ENCODE results near the gene PEX11A.

The PEX11A gene

DNA sequence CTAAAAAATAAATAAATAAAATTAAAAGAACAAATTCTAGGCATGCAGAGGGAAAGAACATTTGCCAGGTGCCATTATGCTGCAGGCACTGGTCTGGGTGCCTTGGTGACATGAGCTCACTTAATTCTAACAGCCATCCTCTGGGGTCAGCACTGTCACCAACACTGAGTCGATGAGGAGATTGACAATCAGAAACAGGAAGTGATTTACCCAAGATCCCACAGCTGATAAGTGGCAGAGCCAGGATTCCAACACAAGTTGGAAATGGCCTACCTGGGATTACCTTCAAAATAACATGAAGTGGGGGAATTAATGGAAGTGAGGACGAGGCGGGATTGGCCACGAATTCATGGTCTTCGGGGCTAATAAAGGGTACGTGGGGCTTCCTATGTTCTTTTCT lies 14.9 kb downstream of the PEX11A start:
- no peak for DNase-seq

DNA sequence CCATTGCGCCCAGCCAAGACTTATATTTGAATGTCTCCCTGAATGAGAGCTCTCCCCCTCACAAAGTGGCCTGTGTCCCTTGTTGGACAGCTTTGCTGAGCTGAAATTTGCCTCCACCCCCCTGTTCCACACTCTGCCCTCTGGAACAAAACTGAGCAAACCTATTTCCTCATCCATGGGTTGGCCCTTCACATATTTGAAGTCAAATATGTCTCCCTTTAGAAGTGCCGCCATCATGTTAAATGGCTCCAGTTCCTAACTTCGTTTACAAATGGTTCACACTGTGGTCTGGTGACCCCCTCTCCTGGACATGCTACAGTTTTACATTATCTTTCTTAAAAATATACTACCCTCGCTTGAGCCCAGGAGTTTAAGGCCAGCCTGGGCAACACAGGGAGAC lies 16.0 kb downstream of the PEX11A start:
- no peak for DNase-seq

DNA sequence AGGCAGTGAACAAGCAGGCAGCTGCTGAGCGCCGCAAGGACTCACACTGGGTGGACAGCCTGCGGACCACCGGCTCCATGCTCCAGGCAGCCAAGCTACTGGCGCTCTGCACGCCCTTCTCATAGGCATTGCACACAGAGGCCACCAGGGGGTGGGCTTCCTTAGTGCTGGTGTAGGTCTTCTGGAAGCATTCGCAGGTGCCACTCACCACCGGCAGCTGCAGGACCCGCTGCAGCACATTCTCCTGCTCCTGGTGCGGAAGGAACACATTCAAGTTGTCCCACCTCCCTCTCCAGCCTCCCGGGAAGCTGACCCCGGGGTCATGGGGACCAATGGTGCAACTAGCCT lies 17.4 kb downstream of the PEX11A start:
- DNase-seq = no peak

DNA sequence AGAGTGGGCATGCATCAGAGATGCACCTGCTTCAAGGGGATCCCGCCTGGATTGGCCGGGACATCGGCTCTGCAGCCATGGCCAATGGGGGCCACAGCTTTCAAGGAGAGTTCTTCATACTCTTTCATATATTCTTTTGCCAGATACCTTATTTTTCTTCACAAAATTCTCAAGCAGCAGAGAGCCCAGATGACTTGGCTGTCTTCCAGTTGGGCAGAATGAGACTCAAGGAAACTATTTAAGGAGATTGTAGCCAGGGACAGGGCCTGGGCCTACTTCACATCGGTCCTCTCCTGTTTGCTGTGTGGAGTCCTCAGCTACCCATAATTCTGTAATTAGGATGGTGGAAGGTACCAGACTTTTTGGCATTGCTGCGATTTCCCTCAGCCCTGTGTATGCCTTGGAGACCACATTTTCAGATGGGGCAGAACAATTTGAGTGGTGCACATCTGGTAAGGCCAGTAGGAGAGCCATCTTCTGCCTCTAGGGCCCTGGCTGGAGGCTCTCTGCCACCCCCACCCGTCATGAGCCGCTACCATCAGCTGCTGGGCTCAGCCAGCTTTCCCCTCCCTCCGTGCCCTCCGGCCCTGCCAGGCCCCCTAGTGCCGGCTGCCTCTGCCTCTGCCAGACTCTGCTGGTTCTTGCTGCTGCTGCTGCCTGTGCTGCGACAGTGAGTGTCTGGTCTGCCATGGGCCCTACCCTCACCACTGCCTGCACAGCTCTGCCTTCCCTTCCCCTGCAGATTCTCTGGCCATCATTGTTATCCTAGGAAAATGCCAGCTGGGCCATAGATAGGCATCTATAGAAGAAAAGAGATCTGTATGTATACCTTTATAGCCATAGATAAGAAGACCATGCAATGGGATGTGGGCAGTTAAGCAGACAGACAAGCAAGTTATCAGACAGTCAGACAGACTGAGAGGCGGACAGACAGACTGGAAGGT lies 18.1 kb downstream of the PEX11A start:
- DNase-seq = peak in 13 of 51 donors; percentile 8 to 44 (median 21)

DNA sequence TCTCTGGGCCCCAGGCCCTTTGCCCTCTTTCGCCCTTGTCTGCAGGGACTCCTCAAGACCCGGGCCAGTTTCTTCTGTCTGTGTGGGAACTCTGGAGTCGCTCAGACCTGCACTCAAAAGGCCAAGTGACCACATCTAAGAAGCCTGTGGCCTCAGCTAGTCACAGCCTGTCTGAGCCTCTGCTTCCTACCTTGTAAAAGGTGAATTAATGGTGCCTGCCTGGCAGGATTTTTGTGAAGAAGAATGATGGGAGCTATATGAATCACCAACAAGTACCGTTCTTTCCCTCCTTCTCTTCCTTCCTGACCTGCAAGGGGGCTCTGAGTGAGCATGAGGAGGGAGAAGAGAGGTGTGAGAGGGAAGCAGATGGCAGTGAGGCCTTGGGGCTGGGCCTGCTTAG lies 18.9 kb downstream of the PEX11A start:
- no peak for DNase-seq

DNA sequence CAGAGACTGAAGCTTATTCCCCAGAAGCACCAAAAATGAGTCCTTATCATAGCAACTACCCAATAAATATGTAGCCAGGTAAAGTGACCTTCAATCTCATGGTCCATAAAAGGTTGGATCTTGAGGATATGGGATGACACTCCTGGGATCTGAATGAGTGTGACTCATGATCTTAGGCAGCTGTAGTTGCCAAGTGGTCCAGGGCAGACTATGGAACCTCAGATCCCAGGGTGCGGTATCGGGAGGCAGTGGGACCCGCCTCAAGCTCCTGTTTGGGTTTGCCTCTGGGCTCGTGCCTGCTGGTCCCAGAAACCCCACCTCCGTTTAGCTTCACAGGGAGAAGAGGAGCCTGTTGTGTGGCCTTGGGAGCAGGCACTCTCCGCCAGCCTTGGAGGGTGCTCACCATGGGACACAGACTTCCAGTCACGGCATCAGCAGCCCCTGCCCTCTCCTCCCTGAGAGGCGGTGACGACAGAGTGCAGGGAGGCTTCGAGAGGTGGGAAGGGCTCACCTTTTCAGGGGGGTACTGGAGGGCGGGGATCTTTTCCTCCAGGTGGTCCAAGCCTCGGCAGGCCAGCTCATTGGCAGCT lies 19.5 kb downstream of the PEX11A start:
- no peak for DNase-seq

DNA sequence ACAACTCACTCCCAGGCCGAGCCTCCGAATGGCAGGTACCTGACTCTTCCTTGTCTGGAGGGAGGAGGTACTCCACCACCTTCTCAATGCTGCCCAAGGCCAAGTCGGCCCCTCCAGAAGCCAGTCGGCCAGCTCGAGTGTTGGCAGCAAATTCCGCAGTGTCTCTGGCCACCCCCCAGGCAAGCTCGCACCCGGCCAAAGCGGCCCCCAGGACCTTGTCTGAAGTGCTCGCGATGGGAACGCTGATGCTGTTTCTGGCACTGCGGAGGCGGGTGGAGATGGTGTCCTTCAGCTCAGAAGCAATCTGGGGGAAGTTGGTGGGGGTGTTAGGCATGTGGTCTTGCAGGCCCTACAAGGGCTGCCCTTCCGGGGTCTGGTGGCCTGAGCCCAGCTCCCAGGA lies 20.6 kb downstream of the PEX11A start:
- no peak for DNase-seq

DNA sequence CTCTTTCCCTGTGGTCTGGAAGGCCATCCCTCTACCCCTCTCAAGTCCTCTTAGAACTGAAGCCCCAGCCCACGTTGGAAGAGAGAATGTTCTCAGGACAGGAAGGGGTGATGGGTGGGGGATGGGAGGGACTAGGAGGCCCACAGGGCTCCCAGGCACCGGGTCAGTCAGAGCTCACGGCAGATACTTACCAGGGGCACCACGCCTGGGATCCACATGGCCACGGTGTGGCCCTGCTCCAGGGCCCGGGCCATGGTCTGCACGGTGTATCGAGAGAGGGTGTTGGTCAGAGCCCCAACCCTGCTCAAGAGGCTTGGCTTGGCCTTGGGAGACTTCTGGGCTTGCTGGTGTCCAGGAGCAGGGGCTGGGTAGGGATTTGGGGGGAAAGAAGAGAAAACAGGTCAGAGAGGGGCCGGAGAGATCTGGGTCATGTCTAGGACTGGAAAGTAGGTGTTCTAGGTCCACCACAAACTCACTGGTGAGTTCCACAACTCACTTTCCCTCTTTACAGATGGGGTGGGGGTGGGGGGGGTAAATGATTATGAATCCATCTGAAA lies 21.2 kb downstream of the PEX11A start:
- DNase-seq = no peak

DNA sequence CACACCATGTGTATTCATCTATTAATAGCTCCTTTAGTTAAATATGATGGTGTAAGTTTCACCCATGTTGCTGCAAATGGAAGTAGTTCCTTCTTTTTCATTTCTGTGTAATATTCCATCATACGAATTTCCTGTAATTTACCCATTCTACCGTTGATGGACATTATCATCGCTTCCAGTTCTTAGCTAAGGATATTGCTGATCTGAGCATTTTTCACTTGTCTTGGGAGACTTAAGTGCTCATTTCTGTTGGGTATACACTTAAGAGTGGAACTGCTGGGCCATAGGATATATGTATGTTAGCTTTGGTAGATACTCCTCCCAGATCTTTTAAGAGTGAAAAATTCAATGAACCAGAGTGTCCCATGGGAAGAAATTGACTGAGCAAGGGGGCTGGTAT lies 22.4 kb downstream of the PEX11A start:
- no peak for DNase-seq

DNA sequence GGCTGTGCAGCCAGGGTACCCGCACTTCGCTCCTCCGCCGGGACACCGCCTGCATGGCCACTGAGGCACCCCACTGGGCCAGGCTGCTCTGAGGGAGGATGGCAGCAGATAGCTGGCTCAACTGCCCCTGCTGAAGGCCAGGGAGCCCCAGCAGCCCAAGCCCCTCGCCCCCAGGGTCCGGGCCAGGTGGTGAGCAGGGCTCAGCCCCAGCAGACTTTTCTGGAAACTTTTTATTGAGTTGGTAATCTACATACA lies 22.9 kb downstream of the PEX11A start:
- no peak for DNase-seq

DNA sequence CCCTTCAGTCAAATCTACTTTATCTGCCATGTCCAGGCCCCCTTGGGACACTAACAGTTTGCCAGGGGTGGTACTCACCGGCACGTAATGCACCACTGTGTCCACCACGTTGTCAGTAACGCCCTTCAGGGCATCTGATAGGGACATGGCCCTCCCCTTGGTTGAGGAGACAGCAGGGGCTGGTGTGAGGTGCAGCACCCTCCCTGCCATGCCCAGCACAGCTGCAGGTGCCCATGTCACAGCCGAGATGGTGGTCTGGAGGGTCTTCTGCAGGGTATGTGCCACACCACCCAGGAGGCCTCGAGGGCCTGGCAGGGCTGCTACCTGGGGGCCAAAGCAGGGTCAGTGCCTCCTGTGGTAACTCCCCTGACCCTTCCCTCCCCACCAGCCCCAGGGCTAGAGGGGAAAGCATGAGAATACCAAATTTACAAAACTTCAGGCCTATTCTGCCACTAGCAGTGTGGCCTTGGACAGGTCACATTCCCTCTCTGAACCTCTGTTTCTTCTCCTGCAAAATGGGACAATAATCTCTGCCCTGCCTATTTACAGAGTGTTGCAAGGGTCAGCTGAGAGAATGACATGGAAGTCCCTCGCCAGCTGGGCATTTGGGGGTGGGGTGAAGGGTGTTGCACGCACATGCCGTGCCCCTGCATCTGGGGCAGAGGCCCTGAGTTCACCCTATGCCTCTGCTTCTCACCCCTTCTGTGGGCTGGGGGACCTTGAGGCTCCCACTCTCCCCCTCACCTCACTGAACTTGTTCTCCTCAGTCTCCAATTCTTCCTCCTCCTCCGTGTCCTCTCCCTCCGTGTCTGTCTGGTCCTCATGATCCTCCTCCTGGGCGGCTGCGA lies 23.5 kb downstream of the PEX11A start:
- DNase-seq = no peak

DNA sequence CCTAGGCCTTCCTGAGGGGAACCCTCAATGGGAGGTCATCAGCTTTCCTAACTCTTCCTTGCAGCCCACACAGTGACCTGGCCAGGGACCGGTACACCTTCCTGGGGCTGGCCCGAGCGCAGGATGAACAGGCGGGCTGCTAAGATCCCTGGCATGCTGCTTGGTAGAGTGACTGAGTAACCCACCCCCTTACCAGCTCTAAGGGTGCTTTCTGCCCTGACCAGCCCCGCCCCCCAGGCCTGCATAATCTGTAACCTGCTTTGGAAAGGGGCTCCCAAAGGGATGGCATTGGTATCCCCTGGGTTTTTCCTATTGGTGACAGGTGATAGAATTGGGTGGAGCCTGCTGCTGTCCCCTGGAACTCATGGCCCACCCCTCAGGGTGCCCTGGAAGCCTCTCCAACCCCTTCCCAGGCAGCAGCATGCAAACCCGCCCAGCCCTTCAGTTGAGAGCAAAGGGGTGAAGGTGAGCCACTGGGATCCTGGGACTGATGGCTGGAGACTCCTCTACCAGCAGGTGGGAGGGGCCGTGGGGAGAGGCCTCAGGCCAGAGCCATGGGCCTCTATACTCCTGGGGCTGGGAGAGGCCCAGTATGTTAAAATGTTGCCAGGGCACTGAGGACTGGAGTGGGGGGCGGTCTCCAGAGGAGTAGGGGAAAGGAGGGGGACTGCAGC lies 24.2 kb downstream of the PEX11A start:
- DNase-seq = no peak

DNA sequence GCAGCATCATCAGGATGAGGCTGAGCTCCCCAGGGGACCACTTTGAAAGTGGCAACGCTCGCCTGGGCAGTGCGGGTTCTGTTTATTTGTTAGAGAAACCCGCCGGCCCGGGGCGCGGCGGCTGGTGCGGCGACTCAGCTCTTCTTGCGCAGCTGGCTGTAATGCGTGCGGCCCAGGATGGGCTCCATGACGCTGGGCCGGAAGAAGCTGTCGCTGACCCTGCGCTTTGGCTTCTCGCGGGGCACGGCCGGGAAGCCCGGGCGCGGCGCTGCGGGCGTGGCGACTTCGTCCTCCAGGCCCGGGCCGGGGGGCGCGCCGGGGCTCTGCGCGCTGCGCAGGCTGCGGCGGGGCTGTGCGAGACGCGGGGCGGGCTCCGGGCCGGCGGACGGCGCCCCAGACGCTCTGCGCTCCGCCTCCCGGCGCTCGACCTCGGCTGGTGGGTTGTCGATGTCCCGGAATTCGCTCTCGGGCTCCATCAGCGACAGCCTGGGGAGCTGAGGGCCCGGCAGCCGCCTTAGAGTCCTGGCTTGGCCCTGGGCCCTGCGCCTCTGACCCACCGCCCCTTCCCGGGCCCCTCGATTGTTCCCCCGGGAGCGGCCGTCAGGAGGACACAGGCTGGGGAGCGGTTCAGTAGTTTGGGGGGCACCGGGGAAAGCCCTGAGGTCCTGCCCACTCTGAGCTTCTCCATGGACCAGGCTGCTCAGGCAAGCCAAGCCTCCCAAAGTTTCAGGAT lies 24.9 kb downstream of the PEX11A start:
- DNase-seq = peak in 18 of 51 donors; percentile 13 to 49 (median 30)

DNA sequence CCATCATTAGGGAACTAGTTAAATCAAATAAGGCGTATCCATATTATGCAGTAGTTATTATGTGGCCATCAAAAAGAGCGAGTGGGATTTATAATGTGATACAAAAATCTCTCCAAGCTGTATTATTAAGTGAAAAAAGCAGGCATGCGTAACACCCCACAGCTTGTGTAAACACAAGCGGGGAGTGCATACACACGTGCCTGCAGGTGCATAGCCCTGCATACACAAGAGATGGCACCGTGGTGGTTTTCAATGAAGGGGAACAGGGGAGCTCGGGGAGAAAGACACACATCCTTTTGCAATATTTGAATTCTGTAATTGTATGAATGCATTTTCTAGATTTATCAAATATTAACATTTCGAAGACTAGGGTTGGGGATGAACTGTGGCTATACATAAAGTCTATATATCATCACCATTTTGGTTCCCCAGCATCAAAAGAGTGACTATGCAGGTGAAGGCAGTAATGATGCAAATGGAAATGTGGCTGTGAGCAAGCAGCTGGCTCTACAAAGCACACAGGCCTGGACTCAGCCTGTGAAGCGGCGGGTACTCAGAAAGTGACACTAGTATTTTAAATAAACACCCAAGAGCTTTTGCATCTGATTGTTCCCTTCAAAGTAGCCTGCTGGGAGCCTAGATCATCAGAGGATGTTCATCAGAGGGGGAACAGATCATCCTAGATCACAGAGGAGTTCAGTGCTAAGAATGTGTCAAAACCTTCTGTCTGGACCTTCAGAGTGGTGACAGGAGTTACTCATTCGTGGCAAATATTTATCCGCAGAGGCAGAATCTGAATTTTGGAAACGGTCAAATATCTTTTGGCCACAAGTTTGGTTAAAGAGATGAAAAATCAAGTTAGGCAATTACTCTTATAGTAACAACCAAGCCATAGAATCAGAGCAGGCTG lies 25.9 kb downstream of the PEX11A start:
- DNase-seq = no peak

DNA sequence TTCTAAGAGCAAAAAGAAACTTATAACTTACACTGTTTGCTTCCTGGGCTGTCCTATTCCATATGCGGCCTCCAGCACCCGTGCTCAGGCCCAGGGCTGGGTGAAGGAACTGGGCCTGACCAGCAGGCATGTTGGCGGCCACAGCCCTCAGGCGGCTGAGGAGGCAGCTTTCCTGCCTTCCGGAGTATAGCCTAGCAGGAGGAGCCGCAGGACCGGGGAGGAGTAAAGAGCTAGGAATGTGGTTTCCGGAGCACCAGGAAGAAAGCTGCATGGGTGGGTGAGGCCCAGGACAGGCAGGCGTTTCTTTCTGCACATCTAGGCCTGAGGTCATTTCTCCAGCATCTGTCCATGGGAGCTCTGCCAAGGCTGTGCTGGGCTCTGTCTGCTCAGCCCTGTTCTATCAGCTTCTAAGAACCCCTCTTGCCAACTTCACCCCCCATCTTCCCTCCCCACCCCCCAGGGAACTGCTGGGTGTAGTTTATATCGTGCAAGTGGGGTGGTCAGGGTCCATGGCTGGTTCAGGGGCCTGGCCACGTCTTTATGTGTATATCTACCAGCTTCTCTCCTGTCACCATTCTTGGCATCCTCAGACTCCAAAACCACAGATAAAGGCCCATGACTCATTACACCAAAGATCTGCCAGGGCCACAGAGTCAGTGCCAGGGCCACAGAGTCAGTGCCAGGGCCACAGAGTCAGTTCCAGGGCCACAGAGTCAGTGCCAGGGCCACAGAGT lies 27.5 kb downstream of the PEX11A start:
- DNase-seq = no peak

DNA sequence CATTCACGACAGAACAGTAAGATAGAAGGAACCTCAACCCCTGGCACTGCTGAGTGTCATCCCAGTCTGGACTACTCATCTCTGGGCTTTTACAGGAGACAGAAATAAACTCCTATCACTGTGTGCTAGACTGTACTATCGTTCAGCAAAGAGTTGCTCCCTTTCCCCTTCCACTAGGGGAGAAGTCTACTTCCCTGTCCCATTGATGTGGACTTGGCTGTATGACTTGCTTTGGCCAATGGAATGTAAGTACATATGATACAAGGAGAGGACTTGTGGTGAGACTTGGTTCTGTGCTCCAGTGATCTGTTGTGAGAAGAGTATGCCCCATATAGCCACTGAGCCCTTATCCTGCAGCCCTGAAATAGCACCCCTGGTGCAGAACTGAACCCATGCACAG lies 30.0 kb downstream of the PEX11A start:
- DNase-seq = no peak

DNA sequence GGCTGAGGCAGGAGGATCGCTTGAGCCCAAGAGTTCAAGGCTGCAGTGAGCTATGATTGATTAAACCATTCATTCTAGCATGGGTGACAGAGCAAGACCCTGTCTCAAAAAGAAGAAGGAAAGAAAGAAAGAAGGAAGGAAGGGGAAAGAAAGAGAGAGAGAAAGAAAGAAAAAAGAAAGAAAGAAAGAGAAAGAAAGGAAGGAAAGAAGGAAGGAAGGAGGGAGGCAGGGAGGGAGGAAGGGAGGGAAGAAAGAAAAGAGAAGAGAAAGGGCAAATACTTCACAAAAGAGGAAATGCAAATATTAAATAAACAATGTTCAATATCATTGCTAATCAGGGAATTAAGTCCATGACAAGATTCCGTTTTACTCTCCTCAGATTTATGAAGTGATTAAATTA lies 31.3 kb downstream of the PEX11A start:
- no peak for DNase-seq

DNA sequence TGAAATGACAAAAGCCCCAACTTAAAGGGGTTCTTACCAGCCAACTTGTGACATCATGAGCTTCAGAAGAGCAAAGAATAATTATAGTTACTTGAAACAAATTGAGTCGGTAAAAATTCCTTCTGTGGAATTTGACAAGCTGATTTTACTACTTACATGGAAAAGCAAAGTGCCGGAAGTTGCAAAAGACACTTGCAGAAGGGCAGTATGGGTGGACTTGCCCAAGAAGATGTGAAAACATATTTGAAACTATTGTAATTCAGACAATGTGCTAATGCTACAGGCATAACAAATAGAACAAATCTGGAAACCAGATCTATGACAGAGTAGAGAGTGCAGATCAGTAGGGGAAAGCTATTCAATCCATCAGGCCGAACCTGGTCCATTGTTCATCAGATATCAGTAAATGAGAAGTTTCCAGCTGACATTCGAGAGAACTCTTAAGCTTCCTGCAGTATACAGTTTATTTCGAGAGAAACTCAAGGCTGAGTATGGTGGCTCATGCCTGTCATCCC lies 32.8 kb downstream of the PEX11A start:
- no peak for DNase-seq
